SK-N-SH (cell line): Measurements from ENCODE around the gene MIPOL1. TPM values are rescaled to one million over a fixed set of nuclear protein-coding genes. Genes with fewer than 3 reads are reported as not detected.

Experiments
- CTCF ChIA-PET: fragments of 300-600, 350-600 bp; formaldehyde crosslinking; extraction: SDS; loops from one replicate; lab custom pipeline; 2021; lab: Yijun Ruan, JAX
- POLR2A ChIA-PET: fragments of 350-600 bp; sonication (Branson Sonifier 250); formaldehyde crosslinking; extraction: SDS; loops from one replicate; lab custom pipeline; 2020; ENCODE audit warnings: antibody characterized with exemption, inconsistent platforms; lab: Yijun Ruan, JAX
- DNase-seq: peaks from one replicate; pipeline ENCODE4 v3.0.0; 2012
- H2AFZ ChIP-seq: fragments of 200-600 bp; sonication (generic); 2 replicates; pipeline ENCODE4 v1.8.1; 2016; ENCODE audit warnings: antibody characterized with exemption, mild to moderate bottlenecking, low read depth
- H3F3A ChIP-seq: fragments of 200-600 bp; sonication (generic); replicated peaks from 2 replicates; pipeline ENCODE3; 2016; ENCODE audit warnings: antibody characterized with exemption, mild to moderate bottlenecking; ENCODE audit not compliant: insufficient read depth
- H3K27ac ChIP-seq, 2 experiments: fragments of 200-500 bp in 1 of 2; fragments of 200-600 bp in 1 of 2; sonication (Bioruptor generic) in 1 of 2; sonication (generic), shearing (Covaris generic) in 1 of 2; 2 replicates each; pipeline versions ENCODE4 v1.5.1 to v1.6.1; 2014 to 2016; ENCODE audit warnings: low read depth in 2 of 2, inconsistent platforms in 1 of 2, low read length in 1 of 2, mild to moderate bottlenecking in 1 of 2, mixed read lengths in 1 of 2
- H3K27me3 ChIP-seq: fragments of 200-600 bp; sonication (generic), shearing (Covaris generic); 2 replicates; pipeline ENCODE4 v1.6.1; 2016; ENCODE audit warnings: mixed run types; ENCODE audit not compliant: insufficient read depth
- H3K36me3 ChIP-seq, 2 experiments: fragments of 200-500 bp in 1 of 2; fragments of 200-600 bp in 1 of 2; sonication (Bioruptor generic) in 1 of 2; sonication (generic) in 1 of 2; replicated peaks in 1 of 2; 2 replicates each; pipeline versions ENCODE3 to v1.5.1; 2014 to 2016; ENCODE audit warnings: low read length in 1 of 2, mild to moderate bottlenecking in 1 of 2; ENCODE audit not compliant: insufficient read depth in 2 of 2, control insufficient read depth in 1 of 2
- H3K4me1 ChIP-seq, 2 experiments: fragments of 200-500 bp in 1 of 2; fragments of 200-600 bp in 1 of 2; sonication (Bioruptor generic) in 1 of 2; sonication (generic), shearing (Covaris generic) in 1 of 2; 2 replicates each; pipeline versions ENCODE4 v1.5.1 to v1.6.1; 2014 to 2016; ENCODE audit warnings: low read depth in 1 of 2, low read length in 1 of 2, mixed run types in 1 of 2; ENCODE audit not compliant: insufficient read depth in 2 of 2, control insufficient read depth in 1 of 2
- H3K4me2 ChIP-seq: fragments of 200-600 bp; sonication (generic), shearing (Covaris generic); 2 replicates; pipeline ENCODE4 v1.6.1; 2017; ENCODE audit warnings: mixed run types
- H3K4me3 ChIP-seq, 2 experiments: fragments of 200-500 bp in 1 of 2; fragments of 200-600 bp in 1 of 2; sonication (Bioruptor generic) in 1 of 2; sonication (generic), shearing (Covaris generic) in 1 of 2; 2 replicates each; pipeline versions ENCODE4 v1.5.1 to v1.8.1; 2014 to 2016; ENCODE audit warnings: low read depth in 2 of 2, inconsistent platforms in 1 of 2, low read length in 1 of 2, mild to moderate bottlenecking in 1 of 2, mixed read lengths in 1 of 2, moderate library complexity in 1 of 2
- H3K79me2 ChIP-seq: fragments of 200-600 bp; sonication (generic); 2 replicates; pipeline ENCODE4 v1.8.1; 2017; ENCODE audit warnings: mild to moderate bottlenecking; ENCODE audit not compliant: insufficient read depth
- H3K9ac ChIP-seq: fragments of 200-600 bp; sonication (generic); 2 replicates; pipeline ENCODE4 v1.6.1; 2017; ENCODE audit warnings: mixed run types
- H3K9me2 ChIP-seq: fragments of 200-600 bp; sonication (generic); 2 replicates; pipeline ENCODE4 v1.6.1; 2017; ENCODE audit warnings: mixed run types
- H3K9me3 ChIP-seq: fragments of 200-600 bp; sonication (generic); 2 replicates; pipeline ENCODE4 v1.6.1; 2017; ENCODE audit warnings: mixed run types, mild to moderate bottlenecking, moderate library complexity
- H4K20me1 ChIP-seq: fragments of 200-600 bp; sonication (generic); 2 replicates; pipeline ENCODE4 v1.6.1; 2017; ENCODE audit warnings: mild to moderate bottlenecking, mixed run types; ENCODE audit not compliant: insufficient read depth
- EP300 ChIP-seq, 2 experiments: IDR thresholded peaks; 2 replicates each; pipeline versions ENCODE4 v1.4.0 to v1.6.1; 2012; ENCODE audit warnings: borderline replicate concordance in 1 of 2, low read depth in 1 of 2, low read length in 1 of 2
- FOXM1 ChIP-seq: IDR thresholded peaks from 2 replicates; pipeline ENCODE4 v1.4.0; 2012; ENCODE audit warnings: low read depth, mild to moderate bottlenecking
- IRF3 ChIP-seq: fragments of 150-350 bp; IDR thresholded peaks from 2 replicates; pipeline ENCODE4 v1.6.1; 2016; ENCODE audit warnings: mild to moderate bottlenecking, low read depth, low read length
- JUND ChIP-seq: IDR thresholded peaks from 2 replicates; pipeline ENCODE4 v1.4.0; 2012
- MXI1 ChIP-seq: IDR thresholded peaks from 2 replicates; pipeline ENCODE4 v1.6.1; 2012; ENCODE audit warnings: mild to moderate bottlenecking, low read depth, low read length, improper control_type of control experiment
- NRF1 ChIP-seq: IDR thresholded peaks from 2 replicates; pipeline ENCODE4 v1.6.1; 2012; ENCODE audit warnings: low read depth, mild to moderate bottlenecking, low read length
- PBX3 ChIP-seq: IDR thresholded peaks from 2 replicates; pipeline ENCODE4; 2012
- RCOR1 ChIP-seq: fragments of 150-350 bp; IDR thresholded peaks from 2 replicates; pipeline ENCODE4 v1.6.1; 2017; ENCODE audit warnings: antibody characterized with exemption, low read length
- REST ChIP-seq: IDR thresholded peaks from 2 replicates; pipeline ENCODE4 v1.6.1; 2012; ENCODE audit warnings: mild to moderate bottlenecking, low read depth, low read length, moderate library complexity
- RFX5 ChIP-seq: IDR thresholded peaks from 2 replicates; pipeline ENCODE4 v1.6.1; 2012; ENCODE audit warnings: mild to moderate bottlenecking, improper control_type of control experiment, low read length
- SIN3A ChIP-seq: IDR thresholded peaks from 2 replicates; pipeline ENCODE4 v1.6.1; 2012; ENCODE audit warnings: low read depth, mild to moderate bottlenecking, low read length, moderate library complexity, borderline replicate concordance
- SMC3 ChIP-seq: IDR thresholded peaks from 2 replicates; pipeline ENCODE4 v1.6.1; 2012; ENCODE audit warnings: low read depth, low read length, improper control_type of control experiment
- TAF1 ChIP-seq: IDR thresholded peaks from 2 replicates; pipeline ENCODE4 v1.6.1; 2012; ENCODE audit warnings: low read depth, mild to moderate bottlenecking, low read length, moderate library complexity, borderline replicate concordance
- TEAD4 ChIP-seq: IDR thresholded peaks from 2 replicates; pipeline ENCODE4 v1.4.0; 2012; ENCODE audit warnings: mild to moderate bottlenecking, borderline replicate concordance; ENCODE audit not compliant: insufficient read depth
- USF2 ChIP-seq: fragments of 150-350 bp; IDR thresholded peaks from 2 replicates; pipeline ENCODE4 v1.6.1; 2017; ENCODE audit warnings: antibody characterized with exemption, low read length, low read depth, borderline replicate concordance
- YY1 ChIP-seq: IDR thresholded peaks from 2 replicates; pipeline ENCODE4 v1.4.0; 2012; ENCODE audit warnings: low read depth, mild to moderate bottlenecking
- WGBS: methylation state at CpG from one replicate; pipeline ENCODE4 v1.1.6; 2017; ENCODE audit warnings: low lambda C conversion rate; 5-methylcytosine and 5-hydroxymethylcytosine counted together
- polyA plus RNA-seq, 3 experiments: library from polyadenylated mRNA; depleted of rRNA; stranded (reverse); fragments of >200 nt; gene quantifications; 2 replicates each; pipeline ENCODE4 v1.2.3, GENCODE V29; 2012

MIPOL1 gene
- polyA plus RNA-seq, 1 of the 3 experiments (the other 2 are of a cell fraction): 0.23 TPM

GRCh38 chr14:37198907-37199306, 1.2 kb downstream of the MIPOL1 start:
- Histone ChIP-seq H3K4me3 (no peak overlapping the region), H3K36me3 (no peaks in the 10 kb centered on the region), H3K27ac (no peak overlapping the region), H3K4me2 (no peak overlapping the region), H3K9ac (no peak overlapping the region), H3F3A (no peaks in the 10 kb centered on the region), H3K79me2 (no peaks in the 10 kb centered on the region), H3K27me3 (no peaks in the 10 kb centered on the region), H4K20me1 (no peaks in the 10 kb centered on the region), H2AFZ (no peak overlapping the region), H3K4me1 (no peaks in the 10 kb centered on the region), H3K9me2 (no peaks in the 10 kb centered on the region), H3K9me3 (no peaks in the 10 kb centered on the region)
- TF ChIP-seq RFX5 (no peak), SMC3 (no peak), PBX3 (no peak), EP300 (IDR thresholded peaks at IDR 0.05; ENCODE audit: borderline replicate concordance in 1 of 2, low read depth in 1 of 2, low read length in 1 of 2) (no peak), JUND (no peak), REST (no peak), TEAD4 (no peak), SIN3A (no peak), NRF1 (no peak), YY1 (no peak), MXI1 (no peak), FOXM1 (no peak), RCOR1 (no peak), TAF1 (no peak), IRF3 (no peak), USF2 (no peak)
- ChIA-PET POLR2A (no interaction called here), CTCF (interaction anchor here (0.8 kb wide), 1 partner anchor 49 kb away, joined by 3 read pairs; no protein-coding TSS in a partner anchor)
- DNase-seq: no peak
- WGBS: 30% methylated on average over 5 of the region's 5 CpGs
